ENCODE measurements around the gene TMCC2. TPM values are rescaled to one million over a fixed set of nuclear protein-coding genes. Genes with fewer than 3 reads are reported as not detected.

TMCC2 gene
- total and polyA plus RNA-seq, 2 experiments from 2014 or later = 2.6 to 9.9 TPM

GRCh38 chr1:205232127-205232820 lies 4.5 kb downstream of the TMCC2 start (continued):
- TF ChIP-seq ZNF331 (CRISPR knock-in tag; IDR thresholded peaks at IDR 0.05; ENCODE audit: low read depth) (no peak), ZNF462 (CRISPR knock-in tag; IDR thresholded peaks at IDR 0.05) (no peak), CTCF (conservative IDR thresholded peaks at IDR 0.05; ENCODE audit: low read depth in 2 of 2) (no peak)

- peaks cover 11% of the 10 kb centered on the region for H3K4me1 ChIP-seq (ENCODE audit: insufficient read depth)
- H3F3A ChIP-seq (replicated peaks; ENCODE audit: low read depth) = peaks cover 20% of the 10 kb centered on the region; the same call in 1 of the 2 replicates
- no peak overlapping the region for H3K27ac ChIP-seq (ENCODE audit: low read depth)
- Mint-ChIP-seq H3K36me3 (ENCODE audit: low read depth) (no peaks in the 10 kb centered on the region), H3K4me1 (peaks cover 17% of the 10 kb centered on the region), H3K9me3 (no peaks in the 10 kb centered on the region), H3K27me3 (ENCODE audit: insufficient read depth, low read depth, poor library complexity) (peaks cover 14% of the 10 kb centered on the region), H3K4me3 (no peak overlapping the region), H3K27ac (no peak overlapping the region)
- H2AFZ ChIP-seq = no peak overlapping the region
- peaks cover 12% of the 10 kb centered on the region for H3K27me3 ChIP-seq (ENCODE audit: insufficient read depth)
- no peaks in the 10 kb centered on the region for H3K9me2 ChIP-seq (ENCODE audit: insufficient read depth)
- peaks cover 4% of the 10 kb centered on the region for H4K20me1 ChIP-seq (replicated peaks; ENCODE audit: insufficient read depth)
- ATAC-seq = no peak
- H3K4me2 ChIP-seq = no peak overlapping the region
- 0 out of 2 replicates have a peak, but pooled peaks cover 5% of the 10 kb centered on the region for H3K79me2 ChIP-seq (replicated peaks; ENCODE audit: insufficient read depth)
- no peaks in the 10 kb centered on the region for H3K36me3 ChIP-seq (ENCODE audit: insufficient read depth)
- H3K4me3 ChIP-seq = no peak overlapping the region
- no peak for DNase-seq (ENCODE audit: low spot score)
- TF ChIP-seq NANOG (IDR thresholded peaks at IDR 0.05; ENCODE audit: borderline replicate concordance) = no peak
- no peak for TF ChIP-seq CREB1 (CRISPR knock-in tag; IDR thresholded peaks at IDR 0.05; ENCODE audit: low read depth)
- no peak for TF ChIP-seq EZH2 (IDR thresholded peaks at IDR 0.05; ENCODE audit: low read depth, unreplicated experiment)
- TF ChIP-seq JUNB (IDR thresholded peaks at IDR 0.05; ENCODE audit: unreplicated experiment) = no peak
- TF ChIP-seq ZNF331 (CRISPR knock-in tag; IDR thresholded peaks at IDR 0.05; ENCODE audit: low read depth) = no peak
- TF ChIP-seq REST (IDR thresholded peaks at IDR 0.05; ENCODE audit: unreplicated experiment) = no peak
- TF ChIP-seq CTCF (conservative IDR thresholded peaks at IDR 0.05; ENCODE audit: low read depth in 2 of 2) = no peak
These were observed 5.2 kb downstream of the TMCC2 start for GRCh38 chr1:205232945-205233397.

All from GM23338 (cell line).